ENCODE measurements around the gene NFATC2.

NFATC2 gene

GRCh38 chr20:51508780-51509179, 33.7 kb downstream of the NFATC2 start:
- H3K9me3 ChIP-seq (ENCODE audit: insufficient read depth, low read length): no peaks in the 10 kb centered on the region
- H4K20me1 ChIP-seq (ENCODE audit: insufficient read depth, low read length): peaks cover 86% of the 10 kb centered on the region
- peaks cover 83% of the 10 kb centered on the region for H3K36me3 ChIP-seq (replicated peaks; ENCODE audit: low read depth, low read length)
- TF ChIP-seq EZH2phosphoT487 (IDR thresholded peaks at IDR 0.05; ENCODE audit: low read depth): no peak
- TF ChIP-seq CTCF (IDR thresholded peaks at IDR 0.05; ENCODE audit: low read depth, low read length): no peak
- H2AFZ ChIP-seq (ENCODE audit: low read depth, low read length): no peak overlapping the region
- peaks cover 60% of the 10 kb centered on the region for H3K79me2 ChIP-seq (ENCODE audit: low read length)
- H3K27ac ChIP-seq (ENCODE audit: low read length): no peak overlapping the region
- H3K4me3 ChIP-seq (ENCODE audit: low read length): no peak overlapping the region
- peaks cover 14% of the 10 kb centered on the region for H3K4me1 ChIP-seq (ENCODE audit: low read length)
- no peak overlapping the region for H3K4me2 ChIP-seq (ENCODE audit: low read length)
- H3K9ac ChIP-seq (ENCODE audit: low read length): no peak overlapping the region
- H3K27me3 ChIP-seq (ENCODE audit: low read depth, low read length): no peaks in the 10 kb centered on the region

- H3K4me2 ChIP-seq (ENCODE audit: low read length): no peak overlapping the region
- no peak overlapping the region for H3K27ac ChIP-seq (ENCODE audit: low read length)
- H3K4me1 ChIP-seq (ENCODE audit: low read length): peaks cover 14% of the 10 kb centered on the region
- H4K20me1 ChIP-seq (ENCODE audit: insufficient read depth, low read length): peaks cover 86% of the 10 kb centered on the region
- peaks cover 81% of the 10 kb centered on the region for H3K36me3 ChIP-seq (replicated peaks; ENCODE audit: low read depth, low read length)
- no peak overlapping the region for H3K4me3 ChIP-seq (ENCODE audit: low read length)
- no peak overlapping the region for H2AFZ ChIP-seq (ENCODE audit: low read depth, low read length)
- H3K9me3 ChIP-seq (ENCODE audit: insufficient read depth, low read length): no peaks in the 10 kb centered on the region
- no peak overlapping the region for H3K9ac ChIP-seq (ENCODE audit: low read length)
- H3K79me2 ChIP-seq (ENCODE audit: low read length): peaks cover 60% of the 10 kb centered on the region
- TF ChIP-seq CTCF (IDR thresholded peaks at IDR 0.05; ENCODE audit: low read depth, low read length): no peak
- no peak for TF ChIP-seq EZH2phosphoT487 (IDR thresholded peaks at IDR 0.05; ENCODE audit: low read depth)
- H3K27me3 ChIP-seq (ENCODE audit: low read depth, low read length): no peaks in the 10 kb centered on the region
These were observed 34.4 kb downstream of the NFATC2 start for GRCh38 chr20:51508158-51508557.

- peaks cover 14% of the 10 kb centered on the region for H3K4me1 ChIP-seq (ENCODE audit: low read length)
- no peak overlapping the region for H3K4me2 ChIP-seq (ENCODE audit: low read length)
- no peak overlapping the region for H3K27ac ChIP-seq (ENCODE audit: low read length)
- no peaks in the 10 kb centered on the region for H3K27me3 ChIP-seq (ENCODE audit: low read depth, low read length)
- H3K36me3 ChIP-seq (replicated peaks; ENCODE audit: low read depth, low read length): peaks cover 81% of the 10 kb centered on the region
- H3K9me3 ChIP-seq (ENCODE audit: insufficient read depth, low read length): no peaks in the 10 kb centered on the region
- peaks cover 66% of the 10 kb centered on the region for H3K79me2 ChIP-seq (ENCODE audit: low read length)
- H4K20me1 ChIP-seq (ENCODE audit: insufficient read depth, low read length): peaks cover 86% of the 10 kb centered on the region
- no peak for TF ChIP-seq EZH2phosphoT487 (IDR thresholded peaks at IDR 0.05; ENCODE audit: low read depth)
- TF ChIP-seq CTCF (IDR thresholded peaks at IDR 0.05; ENCODE audit: low read depth, low read length): no peak
- H3K9ac ChIP-seq (ENCODE audit: low read length): no peak overlapping the region
- H2AFZ ChIP-seq (ENCODE audit: low read depth, low read length): no peak overlapping the region
- H3K4me3 ChIP-seq (ENCODE audit: low read length): no peak overlapping the region
These were observed 35.1 kb downstream of the NFATC2 start for GRCh38 chr20:51507216-51508036.

- H3K4me2 ChIP-seq (ENCODE audit: low read length): no peak overlapping the region
- TF ChIP-seq EZH2phosphoT487 (IDR thresholded peaks at IDR 0.05; ENCODE audit: low read depth) (no peak), CTCF (IDR thresholded peaks at IDR 0.05; ENCODE audit: low read depth, low read length) (no peak)
- peaks cover 67% of the 10 kb centered on the region for H3K79me2 ChIP-seq (ENCODE audit: low read length)
- no peaks in the 10 kb centered on the region for H3K9me3 ChIP-seq (ENCODE audit: insufficient read depth, low read length)
- peaks cover 14% of the 10 kb centered on the region for H3K4me1 ChIP-seq (ENCODE audit: low read length)
- H3K27me3 ChIP-seq (ENCODE audit: low read depth, low read length): no peaks in the 10 kb centered on the region
- H3K36me3 ChIP-seq (replicated peaks; ENCODE audit: low read depth, low read length): peaks cover 81% of the 10 kb centered on the region
- H2AFZ ChIP-seq (ENCODE audit: low read depth, low read length): no peak overlapping the region
- peaks cover 86% of the 10 kb centered on the region for H4K20me1 ChIP-seq (ENCODE audit: insufficient read depth, low read length)
- no peak overlapping the region for H3K4me3 ChIP-seq (ENCODE audit: low read length)
- no peak overlapping the region for H3K27ac ChIP-seq (ENCODE audit: low read length)
- H3K9ac ChIP-seq (ENCODE audit: low read length): no peak overlapping the region
These were observed 35.8 kb downstream of the NFATC2 start for GRCh38 chr20:51506527-51507215.

All from OCI-LY3 (cell line).